GM18517 (cell line): ENCODE data around the gene AWAT1.
"Not testable (repeated sequence)": the region's sequence is repeated elsewhere in the genome, so short reads cannot be mapped to it uniquely, and the experiment has no call there.

Experiments used
- ATAC-seq: cut with Tn5 transposase; IDR thresholded peaks from one replicate; pipeline ENCODE4 v1.9.1; 2021; ENCODE audit warnings: mild to moderate bottlenecking, moderate library complexity; ENCODE audit not compliant: unreplicated experiment

The AWAT1 gene

GRCh38 chrX:70234355-70234754 is at the start of gene AWAT1:
AWAT1 (plus strand) TSS chrX:70234655; CDS start chrX:70234696, 41 bp downstream.
- ATAC-seq: no peak

GRCh38 chrX:70190225-70190624 is 44.2 kb upstream of the AWAT1 start:
- ATAC-seq: no peak

DNA sequence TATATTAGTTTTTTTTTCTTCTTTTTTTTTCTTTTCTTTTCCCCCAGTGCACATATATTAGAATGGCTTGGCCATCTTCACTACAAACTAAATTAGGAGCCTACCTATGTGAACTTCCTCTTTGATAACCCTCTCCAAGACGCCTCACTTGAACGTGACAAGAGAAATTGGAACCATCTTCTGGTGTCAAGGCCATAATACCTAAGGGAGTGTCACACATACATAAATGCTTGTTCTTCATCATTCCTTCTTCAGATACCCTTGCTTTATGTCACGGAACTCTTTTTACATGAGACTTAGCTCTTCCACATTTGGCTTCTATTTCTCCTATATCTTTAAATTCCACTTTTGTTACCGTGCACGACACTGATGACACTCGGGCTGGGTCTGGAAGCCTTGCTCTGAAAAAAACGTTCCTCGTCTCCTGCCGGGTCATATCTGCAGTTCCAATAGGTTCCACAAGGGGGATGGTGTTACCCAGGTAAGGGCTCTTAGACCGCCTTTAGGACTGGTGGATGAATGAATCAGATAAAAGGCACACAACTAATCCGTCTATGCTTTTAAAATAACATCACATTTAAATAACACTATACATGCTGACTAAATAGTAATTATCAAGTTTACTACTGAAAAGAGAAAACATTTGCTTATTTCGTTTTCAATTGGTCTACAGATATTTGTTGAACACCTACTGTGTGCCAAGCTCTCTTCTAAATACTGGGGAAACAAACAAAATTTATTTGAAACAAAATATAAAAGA is 37.3 kb upstream of the AWAT1 start:
- ATAC-seq: peak; percentile 87

- no peak for ATAC-seq
Measured at GRCh38 chrX:70201732-70202131, 32.7 kb upstream of the AWAT1 start.

GRCh38 chrX:70208479-70208878 is 26.0 kb upstream of the AWAT1 start:
- no peak for ATAC-seq

DNA sequence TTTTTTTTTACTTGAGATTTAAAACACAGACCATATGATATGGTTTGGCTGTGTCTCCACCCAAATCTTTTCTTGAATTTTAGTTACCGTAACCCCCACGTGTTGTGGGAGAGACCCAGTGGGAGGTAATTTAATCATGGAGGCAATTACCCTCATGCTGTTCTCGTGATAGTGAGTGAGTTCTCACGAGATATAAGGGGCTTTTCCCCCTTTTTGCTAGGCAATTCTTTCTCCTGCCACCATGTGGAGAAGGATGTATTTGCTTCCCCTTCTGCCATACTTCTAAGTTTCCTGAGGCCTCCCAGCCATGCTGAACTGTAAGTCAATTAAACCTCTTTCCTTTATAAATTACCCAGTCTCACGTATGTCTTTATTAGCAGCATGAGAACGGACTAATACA is 24.9 kb upstream of the AWAT1 start:
- ATAC-seq: not testable (repeated sequence)

GRCh38 chrX:70219938-70220764 is 14.3 kb upstream of the AWAT1 start:
- no peak for ATAC-seq

GRCh38 chrX:70226048-70226447 is 8.4 kb upstream of the AWAT1 start:
- no peak for ATAC-seq

DNA sequence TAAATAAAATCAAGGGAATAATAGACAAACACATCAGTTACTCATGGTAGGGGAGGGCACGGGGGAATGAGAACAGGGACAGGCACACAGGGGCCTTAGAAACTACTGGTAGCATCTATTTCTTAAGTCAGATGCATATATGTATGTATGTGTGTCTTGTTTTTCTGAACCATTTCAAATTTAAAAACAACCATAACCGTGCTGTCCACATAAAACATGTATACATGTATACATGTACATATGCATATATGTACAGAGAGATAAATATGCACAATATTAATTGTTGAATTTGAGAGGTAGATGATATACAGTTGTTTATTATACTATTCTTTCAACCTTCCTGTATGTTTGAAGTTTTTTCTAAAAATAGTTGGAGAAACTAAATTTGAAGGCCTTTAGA is 7.8 kb upstream of the AWAT1 start:
- ATAC-seq: no peak

GRCh38 chrX:70231666-70232065 is 2.8 kb upstream of the AWAT1 start:
- ATAC-seq: no peak

DNA sequence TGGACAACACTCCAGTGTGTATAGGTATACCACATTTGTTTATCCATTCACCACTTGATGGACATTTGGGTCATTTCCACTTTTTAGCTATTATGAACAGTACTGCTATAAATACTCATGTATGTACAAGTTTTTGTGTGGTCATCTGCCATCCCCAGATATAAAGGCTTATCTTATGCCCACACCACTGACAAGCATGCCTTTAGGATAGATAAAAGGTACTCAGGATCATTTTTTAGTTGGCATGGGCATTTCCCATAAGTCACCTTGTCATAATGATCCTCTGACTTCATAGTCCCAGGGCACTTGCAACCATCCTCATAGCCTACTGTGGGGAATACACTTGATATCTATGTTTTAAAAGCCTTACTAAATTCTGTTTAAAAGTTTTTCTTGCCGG is 6.3 kb downstream of the AWAT1 start:
- ATAC-seq: no peak

GRCh38 chrX:70241501-70241900 is 7.0 kb downstream of the AWAT1 start:
- no peak for ATAC-seq

- ATAC-seq: not testable (repeated sequence)
Measured at GRCh38 chrX:70243601-70244000, 9.1 kb downstream of the AWAT1 start.

- no peak for ATAC-seq
Measured at GRCh38 chrX:70244881-70245280, 10.4 kb downstream of the AWAT1 start.

DNA sequence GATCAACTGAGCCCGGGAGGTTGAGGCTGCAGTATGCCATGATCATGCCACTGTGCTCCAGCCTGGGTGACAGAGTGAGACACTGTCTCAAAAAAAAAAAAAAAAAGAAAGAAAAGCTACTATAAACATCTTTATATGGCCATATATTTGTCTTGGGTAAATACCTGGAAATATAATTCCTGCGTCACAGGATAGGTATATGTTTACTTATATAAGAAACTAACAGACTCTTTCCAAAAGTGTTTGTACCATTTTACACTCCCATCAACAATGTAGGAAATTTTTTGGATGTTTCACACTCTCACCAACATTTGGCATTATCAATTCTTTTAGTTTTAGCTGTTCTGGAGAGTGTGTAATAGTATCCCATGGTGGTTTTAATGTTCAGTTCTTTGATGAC is 12.8 kb downstream of the AWAT1 start:
- no peak for ATAC-seq

GRCh38 chrX:70252491-70252890 is 18.0 kb downstream of the AWAT1 start:
- no peak for ATAC-seq

- no peak for ATAC-seq
Measured at GRCh38 chrX:70253377-70254062, 19.1 kb downstream of the AWAT1 start.

GRCh38 chrX:70254063-70254400 is 19.6 kb downstream of the AWAT1 start:
- ATAC-seq: no peak

GRCh38 chrX:70254909-70255308 is 20.5 kb downstream of the AWAT1 start:
- ATAC-seq: no peak

- no peak for ATAC-seq
Measured at GRCh38 chrX:70255452-70255851, 21.0 kb downstream of the AWAT1 start.

GRCh38 chrX:70257423-70258288 is 23.2 kb downstream of the AWAT1 start:
- no peak for ATAC-seq
